ELR (cell line): ENCODE measurements around the gene CD46.
A peak's percentile ranks its signal among the peaks of the same experiment; 100 is the strongest.
"Not testable (repeated sequence)": the region's sequence is repeated elsewhere in the genome, so short reads cannot be mapped to it uniquely, and the experiment has no call there.

Experiments
- DNase-seq: peaks from one replicate; pipeline ENCODE4 v3.0.0-alpha.2; 2015; ENCODE audit warnings: low read depth

CD46 gene

GRCh38 chr1:207751790-207752455 lies at the start of gene CD46:
TSS of gene CD46 (plus strand) at chr1:207752054. CDS start at chr1:207752213, 159 bp downstream.
- peak; percentile 96 for DNase-seq

- DNase-seq, result no peak
These were observed 49.5 kb upstream of the CD46 start for GRCh38 chr1:207702317-207702716.

- DNase-seq, result no peak
These were observed 48.1 kb upstream of the CD46 start for GRCh38 chr1:207703712-207704111.

- peak; percentile 74 for DNase-seq
These were observed 43.9 kb upstream of the CD46 start for GRCh38 chr1:207708004-207708403.

- DNase-seq, result peak; percentile 32
These were observed 40.6 kb upstream of the CD46 start for GRCh38 chr1:207711285-207711684.

GRCh38 chr1:207712701-207713100 lies 39.2 kb upstream of the CD46 start:
- DNase-seq, result not testable (repeated sequence)

- no peak for DNase-seq
These were observed 38.3 kb upstream of the CD46 start for GRCh38 chr1:207713529-207713928.

GRCh38 chr1:207719234-207719633 lies 32.6 kb upstream of the CD46 start:
- DNase-seq, result no peak

GRCh38 chr1:207728200-207728858 lies 23.5 kb upstream of the CD46 start:
- DNase-seq, result not testable (repeated sequence)

GRCh38 chr1:207737503-207738157 lies 14.2 kb upstream of the CD46 start:
- not testable (repeated sequence) for DNase-seq

- DNase-seq, result not testable (repeated sequence)
These were observed 13.6 kb upstream of the CD46 start for GRCh38 chr1:207738158-207738659.

- no peak for DNase-seq
These were observed 11.6 kb upstream of the CD46 start for GRCh38 chr1:207740207-207740606.

GRCh38 chr1:207742850-207743555 lies 8.9 kb upstream of the CD46 start:
- DNase-seq, result no peak

GRCh38 chr1:207744000-207744534 lies 7.8 kb upstream of the CD46 start:
- no peak for DNase-seq

- peak; percentile 33 for DNase-seq
These were observed 6.6 kb upstream of the CD46 start for GRCh38 chr1:207745285-207745684.

GRCh38 chr1:207745839-207746767 lies 5.8 kb upstream of the CD46 start:
- DNase-seq, result no peak

GRCh38 chr1:207747627-207748492 lies 4.0 kb upstream of the CD46 start:
- DNase-seq, result no peak

GRCh38 chr1:207748737-207749528 lies 2.9 kb upstream of the CD46 start:
- DNase-seq, result no peak
